Testis (tissue), 2 donors: ENCODE results near the gene FMO3.

Experiments
- CTCF ChIP-seq, 3 experiments: fragments of 450-650 bp in 2 of 3; fragments of 200-600 bp in 1 of 3; sonication (generic) in 1 of 3; IDR thresholded peaks; one replicate each; pipeline ENCODE4 v1.5.1; 2016 to 2019; ENCODE audit warnings: antibody characterized with exemption in 3 of 3, mild to moderate bottlenecking in 2 of 3, moderate library complexity in 1 of 3
- POLR2A ChIP-seq: fragments of 450-650 bp; IDR thresholded peaks from one replicate; pipeline ENCODE4 v1.6.1; 2017; ENCODE audit warnings: antibody characterized with exemption, mild to moderate bottlenecking, moderate library complexity

- no peak for TF ChIP-seq CTCF (IDR thresholded peaks at IDR 0.05)
- TF ChIP-seq POLR2A = no peak
These were observed 48.3 kb downstream of the FMO3 start for GRCh38 chr1:171138980-171139379.
